ENCODE measurements around the gene AKAP17A.
A peak's percentile ranks its signal among the peaks of the same experiment; 100 is the strongest.

AKAP17A gene

DNA sequence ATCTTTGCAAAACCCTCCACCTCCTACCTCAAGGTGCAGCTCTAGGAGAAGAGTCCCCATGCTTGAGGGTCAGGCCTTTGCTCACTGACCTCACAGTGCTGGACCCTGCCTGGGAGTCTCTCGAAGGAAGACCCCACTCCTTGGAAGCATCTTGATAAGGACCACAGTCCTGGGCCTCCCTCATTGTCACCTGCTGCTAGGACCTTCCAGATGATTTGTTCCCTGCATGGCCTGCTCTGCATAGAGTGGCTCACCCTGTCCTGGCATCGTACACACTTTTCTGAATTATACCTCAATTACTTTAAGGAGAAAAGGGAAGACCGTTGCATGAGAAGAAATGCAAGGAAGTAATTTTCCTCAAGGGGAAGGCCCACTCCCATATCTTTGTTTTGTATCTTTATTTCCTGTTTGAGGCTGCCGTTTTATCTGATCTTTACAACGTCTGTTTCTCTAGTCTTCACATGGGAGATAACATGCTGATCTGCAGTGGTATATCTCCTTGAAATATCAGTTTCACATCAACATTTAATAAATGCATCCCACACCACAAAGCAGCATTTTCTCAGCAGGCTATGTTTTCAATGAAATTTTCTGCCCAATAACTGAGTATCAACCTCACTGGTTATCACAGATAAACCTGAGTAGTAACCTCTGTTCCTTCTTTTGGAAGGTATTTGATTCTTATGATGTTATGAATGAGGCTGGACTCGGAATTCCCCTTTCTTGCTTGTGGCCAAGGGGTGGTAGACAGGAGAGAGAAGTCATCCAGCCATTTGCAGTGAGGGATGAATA, 15.0 kb upstream of the AKAP17A start:
- H3K4me3 ChIP-seq (ENCODE audit: low read length): no peak overlapping the region
- TF ChIP-seq, protein P1, sequence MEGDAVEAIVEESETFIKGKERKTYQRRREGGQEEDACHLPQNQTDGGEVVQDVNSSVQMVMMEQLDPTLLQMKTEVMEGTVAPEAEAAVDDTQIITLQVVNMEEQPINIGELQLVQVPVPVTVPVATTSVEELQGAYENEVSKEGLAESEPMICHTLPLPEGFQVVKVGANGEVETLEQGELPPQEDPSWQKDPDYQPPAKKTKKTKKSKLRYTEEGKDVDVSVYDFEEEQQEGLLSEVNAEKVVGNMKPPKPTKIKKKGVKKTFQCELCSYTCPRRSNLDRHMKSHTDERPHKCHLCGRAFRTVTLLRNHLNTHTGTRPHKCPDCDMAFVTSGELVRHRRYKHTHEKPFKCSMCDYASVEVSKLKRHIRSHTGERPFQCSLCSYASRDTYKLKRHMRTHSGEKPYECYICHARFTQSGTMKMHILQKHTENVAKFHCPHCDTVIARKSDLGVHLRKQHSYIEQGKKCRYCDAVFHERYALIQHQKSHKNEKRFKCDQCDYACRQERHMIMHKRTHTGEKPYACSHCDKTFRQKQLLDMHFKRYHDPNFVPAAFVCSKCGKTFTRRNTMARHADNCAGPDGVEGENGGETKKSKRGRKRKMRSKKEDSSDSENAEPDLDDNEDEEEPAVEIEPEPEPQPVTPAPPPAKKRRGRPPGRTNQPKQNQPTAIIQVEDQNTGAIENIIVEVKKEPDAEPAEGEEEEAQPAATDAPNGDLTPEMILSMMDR (IDR thresholded peaks at IDR 0.05; ENCODE audit: insufficient read depth, low read depth, low read length, missing control alignments): no peak
- DNase-seq (ENCODE audit: low read depth): no peak

DNA sequence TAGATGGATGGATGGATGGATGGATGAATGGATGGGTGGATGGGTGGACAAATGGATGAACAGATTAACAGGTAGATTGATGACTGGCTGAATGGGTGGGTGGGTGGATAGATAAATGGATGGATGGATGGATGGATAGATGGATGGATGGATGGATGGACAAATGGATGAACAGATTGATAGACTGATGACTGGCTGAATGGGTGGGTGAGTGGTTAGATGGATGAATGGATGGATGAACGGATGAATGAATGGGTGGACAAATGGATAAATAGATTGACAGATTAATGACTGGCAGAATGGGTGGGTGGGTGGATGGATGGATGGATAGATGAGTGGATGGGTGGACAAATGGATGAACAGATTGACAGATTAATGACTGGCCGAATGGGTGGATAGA, 13.6 kb upstream of the AKAP17A start:
- TF ChIP-seq, protein P1 (IDR thresholded peaks at IDR 0.05; ENCODE audit: insufficient read depth, low read depth, low read length, missing control alignments): no peak
- H3K4me3 ChIP-seq (ENCODE audit: low read length): no peak overlapping the region
- DNase-seq (ENCODE audit: low read depth): no peak

DNA sequence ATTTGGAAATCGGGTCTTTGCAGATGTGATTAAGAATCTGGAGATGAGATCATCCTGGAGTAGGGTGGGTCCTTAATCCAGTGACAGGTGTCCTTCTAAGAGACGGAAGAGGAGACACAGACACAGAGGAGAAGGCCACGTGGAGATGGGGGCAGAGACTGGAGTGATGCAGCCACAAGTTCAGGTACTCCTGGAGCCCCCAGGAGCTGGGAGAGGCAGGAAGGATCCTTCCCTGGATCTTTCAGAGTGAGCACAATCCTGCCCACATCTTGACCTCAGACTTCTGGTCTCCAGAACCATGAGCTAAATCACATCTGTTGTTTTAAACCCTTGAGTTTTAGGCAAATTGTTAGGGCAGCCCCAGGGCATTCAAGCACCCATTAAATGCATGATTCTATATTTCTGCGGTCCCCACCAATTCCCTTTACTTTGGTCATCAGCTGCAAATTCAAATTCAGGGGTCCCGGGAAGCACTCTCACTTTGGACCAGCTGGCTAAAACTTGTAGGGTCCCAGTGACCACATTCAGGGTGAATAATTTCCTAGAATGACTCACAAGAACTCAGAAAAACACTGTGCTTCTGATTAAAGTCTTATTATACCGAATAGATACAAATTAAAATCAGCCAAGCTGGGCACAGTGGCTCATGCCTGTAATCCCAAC, 12.8 kb upstream of the AKAP17A start:
- no peak overlapping the region for H3K4me3 ChIP-seq (ENCODE audit: low read length)
- TF ChIP-seq, protein P1 (IDR thresholded peaks at IDR 0.05; ENCODE audit: insufficient read depth, low read depth, low read length, missing control alignments): no peak
- no peak for DNase-seq (ENCODE audit: low read depth)

DNA sequence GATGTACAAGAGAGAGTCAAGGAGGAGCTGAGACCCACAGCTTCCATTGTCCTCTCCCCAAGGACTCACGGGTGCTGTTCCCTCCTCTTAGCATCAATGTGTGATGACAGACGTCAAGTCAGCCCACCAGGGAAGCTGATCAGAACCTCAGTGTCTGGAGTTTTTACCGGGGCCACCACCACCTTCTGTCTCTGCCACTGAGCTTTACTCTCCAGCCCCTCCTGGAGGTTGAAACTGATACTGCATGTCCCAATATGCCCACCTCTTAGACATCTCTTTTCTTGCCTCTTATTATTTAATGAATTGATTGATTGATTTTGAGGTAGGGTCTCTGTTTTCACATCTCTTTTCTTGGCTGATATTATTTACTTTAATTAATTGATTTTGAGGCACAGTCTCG, 10.3 kb upstream of the AKAP17A start:
- DNase-seq (ENCODE audit: low read depth): peak; percentile 38
- TF ChIP-seq, protein P1 (IDR thresholded peaks at IDR 0.05; ENCODE audit: insufficient read depth, low read depth, low read length, missing control alignments): peak; percentile 51
- no peak overlapping the region for H3K4me3 ChIP-seq (ENCODE audit: low read length)

DNA sequence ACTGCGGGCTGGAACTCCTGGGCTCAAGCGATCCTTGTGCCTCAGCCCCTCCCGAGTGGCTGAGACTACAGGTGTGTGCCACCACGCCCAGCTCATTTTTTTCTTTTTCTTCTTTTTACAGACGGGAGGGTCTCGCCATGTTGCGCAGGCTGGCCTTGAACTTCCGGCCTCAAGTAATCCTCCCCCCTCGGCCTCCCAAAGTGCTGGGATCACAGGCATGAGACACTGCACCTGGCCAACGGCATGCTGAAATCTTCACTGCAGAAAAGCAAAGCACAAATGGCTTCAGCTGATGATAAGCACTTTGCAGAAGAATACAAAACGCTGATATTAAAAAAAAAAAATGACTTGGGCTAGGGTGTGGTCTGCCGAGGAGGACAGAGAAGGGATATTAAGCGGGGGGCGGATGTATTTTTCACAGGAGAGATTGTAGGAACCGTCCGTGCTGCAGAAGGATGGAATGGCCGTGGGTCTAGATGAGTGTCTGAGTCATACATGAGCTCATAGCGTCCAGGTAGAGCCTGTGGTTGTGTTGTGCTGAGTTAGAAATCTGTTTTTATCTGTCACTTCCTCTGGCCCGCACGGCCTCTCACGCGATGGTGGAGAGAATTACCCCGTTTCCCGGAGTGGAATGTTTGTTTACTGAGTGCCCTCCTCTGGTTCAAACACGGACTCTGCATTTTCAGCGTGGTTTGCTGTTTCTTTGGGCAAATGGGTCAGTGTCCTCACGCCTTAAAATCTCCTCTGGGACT, 8.5 kb upstream of the AKAP17A start:
- TF ChIP-seq, protein P1 (IDR thresholded peaks at IDR 0.05; ENCODE audit: insufficient read depth, low read depth, low read length, missing control alignments): no peak
- H3K4me3 ChIP-seq (ENCODE audit: low read length): no peak overlapping the region
- DNase-seq (ENCODE audit: low read depth): peak; percentile 76

DNA sequence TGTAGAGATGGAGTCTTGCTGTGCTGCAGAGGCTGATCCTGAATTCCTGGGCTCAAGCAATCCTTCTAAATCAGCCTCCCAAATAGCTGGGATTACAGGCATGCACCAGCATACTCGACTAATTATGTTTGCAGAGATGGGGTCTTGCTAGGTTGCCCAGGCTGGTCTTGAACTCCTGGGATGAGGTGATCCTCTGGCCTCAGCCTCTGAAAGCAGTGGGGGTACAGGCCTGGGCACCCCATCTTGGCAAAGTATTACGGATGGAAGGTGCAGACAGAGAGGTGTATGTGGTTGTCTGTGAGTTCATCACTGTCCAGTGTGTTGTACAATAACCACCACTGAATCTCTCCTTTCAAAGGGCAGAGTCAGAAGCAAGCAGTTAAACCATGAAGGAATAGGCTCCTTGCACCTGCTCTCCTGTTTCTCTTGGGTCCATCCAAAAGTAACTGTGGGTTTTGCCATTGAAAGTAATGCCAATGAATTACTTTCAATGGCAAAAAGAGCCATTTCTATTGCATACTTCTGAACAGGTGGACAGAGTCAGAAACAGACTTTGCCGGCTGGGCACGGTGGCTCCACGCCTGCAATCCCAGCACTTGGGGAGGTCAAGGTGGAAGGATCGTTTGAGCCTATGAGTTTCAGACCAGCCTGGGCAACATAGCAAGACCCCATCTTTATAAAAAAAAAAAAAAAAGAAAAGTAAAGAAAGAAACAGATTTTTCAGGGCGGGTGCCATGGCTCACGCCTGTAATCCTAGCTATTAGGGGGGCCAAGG, 7.0 kb upstream of the AKAP17A start:
- no peak overlapping the region for H3K4me3 ChIP-seq (ENCODE audit: low read length)
- TF ChIP-seq, protein P1 (IDR thresholded peaks at IDR 0.05; ENCODE audit: insufficient read depth, low read depth, low read length, missing control alignments): no peak
- no peak for DNase-seq (ENCODE audit: low read depth)
